ENCODE measurements around the gene PTMS.

PTMS gene

DNA sequence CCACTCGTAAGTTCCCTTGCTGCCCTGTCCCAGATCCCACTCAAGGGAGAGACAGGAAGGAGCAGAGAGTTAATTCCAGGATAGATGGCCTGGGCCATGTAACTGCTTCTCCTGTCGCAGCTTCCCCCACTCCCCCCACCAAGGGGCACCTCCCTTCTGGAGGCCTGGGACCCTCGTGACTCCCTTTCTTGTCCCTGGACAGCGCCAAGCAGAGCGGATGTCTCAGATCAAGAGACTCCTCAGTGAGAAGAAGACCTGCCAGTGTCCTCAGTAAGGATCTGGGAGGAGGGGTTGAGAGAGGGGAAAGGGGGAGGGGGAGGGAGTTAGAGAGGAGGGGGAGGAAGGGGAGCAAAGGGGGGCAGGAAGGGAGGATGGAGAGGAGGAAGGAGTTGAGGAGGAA, 52.5 kb downstream of the PTMS start:
- H3K4me3 ChIP-seq (ENCODE audit: low read depth, low read length) = no peak overlapping the region
- ChIA-PET CTCF (no interaction called here), POLR2A (no interaction called here)
- TF ChIP-seq, protein P1, sequence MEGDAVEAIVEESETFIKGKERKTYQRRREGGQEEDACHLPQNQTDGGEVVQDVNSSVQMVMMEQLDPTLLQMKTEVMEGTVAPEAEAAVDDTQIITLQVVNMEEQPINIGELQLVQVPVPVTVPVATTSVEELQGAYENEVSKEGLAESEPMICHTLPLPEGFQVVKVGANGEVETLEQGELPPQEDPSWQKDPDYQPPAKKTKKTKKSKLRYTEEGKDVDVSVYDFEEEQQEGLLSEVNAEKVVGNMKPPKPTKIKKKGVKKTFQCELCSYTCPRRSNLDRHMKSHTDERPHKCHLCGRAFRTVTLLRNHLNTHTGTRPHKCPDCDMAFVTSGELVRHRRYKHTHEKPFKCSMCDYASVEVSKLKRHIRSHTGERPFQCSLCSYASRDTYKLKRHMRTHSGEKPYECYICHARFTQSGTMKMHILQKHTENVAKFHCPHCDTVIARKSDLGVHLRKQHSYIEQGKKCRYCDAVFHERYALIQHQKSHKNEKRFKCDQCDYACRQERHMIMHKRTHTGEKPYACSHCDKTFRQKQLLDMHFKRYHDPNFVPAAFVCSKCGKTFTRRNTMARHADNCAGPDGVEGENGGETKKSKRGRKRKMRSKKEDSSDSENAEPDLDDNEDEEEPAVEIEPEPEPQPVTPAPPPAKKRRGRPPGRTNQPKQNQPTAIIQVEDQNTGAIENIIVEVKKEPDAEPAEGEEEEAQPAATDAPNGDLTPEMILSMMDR (IDR thresholded peaks at IDR 0.05; ENCODE audit: insufficient read depth, low read length, missing control alignments) = no peak
- DNase-seq (ENCODE audit: low read depth, low spot score) = no peak

DNA sequence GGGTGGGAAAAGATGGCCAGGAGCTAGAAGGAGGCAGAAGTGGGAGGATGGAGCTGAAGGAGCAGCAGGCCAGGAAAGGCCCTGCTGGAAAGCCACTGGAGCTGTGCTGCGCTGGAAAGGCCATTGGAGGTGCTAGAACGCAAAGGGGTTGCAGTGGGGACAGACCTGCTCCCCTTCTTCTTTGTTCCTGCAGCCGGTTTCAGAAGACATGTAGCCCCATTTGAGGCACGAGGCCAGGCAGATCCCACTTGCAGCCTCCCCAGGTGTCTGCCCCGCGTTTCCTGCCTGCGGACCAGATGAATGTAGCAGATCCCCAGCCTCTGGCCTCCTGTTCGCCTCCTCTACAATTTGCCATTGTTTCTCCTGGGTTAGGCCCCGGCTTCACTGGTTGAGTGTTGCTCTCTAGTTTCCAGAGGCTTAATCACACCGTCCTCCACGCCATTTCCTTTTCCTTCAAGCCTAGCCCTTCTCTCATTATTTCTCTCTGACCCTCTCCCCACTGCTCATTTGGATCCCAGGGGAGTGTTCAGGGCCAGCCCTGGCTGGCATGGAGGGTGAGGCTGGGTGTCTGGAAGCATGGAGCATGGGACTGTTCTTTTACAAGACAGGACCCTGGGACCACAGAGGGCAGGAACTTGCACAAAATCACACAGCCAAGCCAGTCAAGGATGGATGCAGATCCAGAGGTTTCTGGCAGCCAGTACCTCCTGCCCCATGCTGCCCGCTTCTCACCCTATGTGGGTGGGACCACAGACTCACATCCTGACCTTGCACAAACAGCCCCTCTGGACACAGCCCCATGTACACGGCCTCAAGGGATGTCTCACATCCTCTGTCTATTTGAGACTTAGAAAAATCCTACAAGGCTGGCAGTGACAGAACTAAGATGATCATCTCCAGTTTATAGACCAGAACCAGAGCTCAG, 53.2 kb downstream of the PTMS start:
- no peak for DNase-seq (ENCODE audit: low read depth, low spot score)
- TF ChIP-seq, protein P1 (IDR thresholded peaks at IDR 0.05; ENCODE audit: insufficient read depth, low read length, missing control alignments) = no peak
- ChIA-PET POLR2A (no interaction called here), CTCF (interaction anchor here (2.1 to 17.9 kb wide), 3 partner anchors 8 to 66 kb away, joined by 11 to 304 read pairs (median 12); partner anchors contain the start of genes MLF2 and PTMS)
- no peak overlapping the region for H3K4me3 ChIP-seq (ENCODE audit: low read depth, low read length)

DNA sequence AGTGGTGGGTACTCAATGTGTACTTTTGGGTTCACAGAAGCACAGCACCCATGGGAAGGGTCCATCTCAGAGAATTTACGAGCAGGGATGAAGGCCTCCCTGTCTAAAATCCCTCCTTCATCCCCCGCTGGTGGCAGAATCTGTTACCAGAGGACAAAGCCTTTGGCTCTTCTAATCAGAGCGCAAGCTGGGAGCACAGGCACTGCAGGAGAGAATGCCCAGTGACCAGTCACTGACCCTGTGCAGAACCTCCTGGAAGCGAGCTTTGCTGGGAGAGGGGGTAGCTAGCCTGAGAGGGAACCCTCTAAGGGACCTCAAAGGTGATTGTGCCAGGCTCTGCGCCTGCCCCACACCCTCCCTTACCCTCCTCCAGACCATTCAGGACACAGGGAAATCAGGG, 54.0 kb downstream of the PTMS start:
- no peak for DNase-seq (ENCODE audit: low read depth, low spot score)
- no peak overlapping the region for H3K4me3 ChIP-seq (ENCODE audit: low read depth, low read length)
- ChIA-PET CTCF (interaction anchor here (1.2 to 17.9 kb wide), 5 partner anchors 9 to 84 kb away, joined by 4 to 304 read pairs (median 11); partner anchors contain the start of genes MLF2 and PTMS), POLR2A (interaction anchor here (0.7 kb wide), 1 partner anchor 87 kb away, joined by 3 read pairs; no protein-coding TSS in a partner anchor)
- TF ChIP-seq, protein P1 (IDR thresholded peaks at IDR 0.05; ENCODE audit: insufficient read depth, low read length, missing control alignments) = no peak
